GM13977 (cell line): ENCODE data around the gene TMPRSS3.

Experiments used
- DNase-seq: peaks from one replicate; pipeline ENCODE4 v3.0.0; 2012; ENCODE audit warnings: low spot score
- in situ Hi-C: fragments of 300-500 bp; cut with MboI; formaldehyde crosslinking; loops from one replicate; pipeline ENCODE4 v1.12.0; 2022; ENCODE audit warnings: low sequenced_read_pairs, low pct_unique_long_range_greater_than_20kb, mixed read lengths, inconsistent platforms; ENCODE audit not compliant: unreplicated experiment
- TF ChIP-seq, protein P1 (sequence below): IDR thresholded peaks from 2 replicates; pipeline ENCODE4 v1.5.1; 2012; ENCODE audit warnings: mild to moderate bottlenecking, control low read depth; ENCODE audit not compliant: insufficient read depth; ENCODE audit errors: extremely low read depth, missing control alignments

Gene TMPRSS3

DNA sequence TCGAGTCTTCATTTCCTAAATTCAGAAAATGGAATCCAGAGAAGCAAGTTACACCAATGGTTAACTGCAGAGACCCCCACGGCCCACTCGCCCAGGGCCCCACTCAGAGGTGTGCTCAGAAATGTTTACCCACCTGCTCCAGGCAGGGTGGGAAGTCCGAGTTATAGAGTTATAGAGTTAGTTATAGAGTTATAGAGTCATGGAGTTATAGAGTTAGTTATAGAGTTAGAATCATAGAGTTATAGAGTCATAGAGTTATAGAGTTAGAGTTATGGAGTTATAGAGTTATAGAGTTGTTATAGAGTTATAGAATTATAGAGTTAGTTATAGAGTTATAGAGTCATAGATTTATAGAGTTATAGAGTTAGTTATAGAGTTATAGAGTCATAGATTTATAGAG lies 39.5 kb upstream of the TMPRSS3 start:
- DNase-seq: no peak
- in situ Hi-C loops: no loop called here
- TF ChIP-seq, protein P1, sequence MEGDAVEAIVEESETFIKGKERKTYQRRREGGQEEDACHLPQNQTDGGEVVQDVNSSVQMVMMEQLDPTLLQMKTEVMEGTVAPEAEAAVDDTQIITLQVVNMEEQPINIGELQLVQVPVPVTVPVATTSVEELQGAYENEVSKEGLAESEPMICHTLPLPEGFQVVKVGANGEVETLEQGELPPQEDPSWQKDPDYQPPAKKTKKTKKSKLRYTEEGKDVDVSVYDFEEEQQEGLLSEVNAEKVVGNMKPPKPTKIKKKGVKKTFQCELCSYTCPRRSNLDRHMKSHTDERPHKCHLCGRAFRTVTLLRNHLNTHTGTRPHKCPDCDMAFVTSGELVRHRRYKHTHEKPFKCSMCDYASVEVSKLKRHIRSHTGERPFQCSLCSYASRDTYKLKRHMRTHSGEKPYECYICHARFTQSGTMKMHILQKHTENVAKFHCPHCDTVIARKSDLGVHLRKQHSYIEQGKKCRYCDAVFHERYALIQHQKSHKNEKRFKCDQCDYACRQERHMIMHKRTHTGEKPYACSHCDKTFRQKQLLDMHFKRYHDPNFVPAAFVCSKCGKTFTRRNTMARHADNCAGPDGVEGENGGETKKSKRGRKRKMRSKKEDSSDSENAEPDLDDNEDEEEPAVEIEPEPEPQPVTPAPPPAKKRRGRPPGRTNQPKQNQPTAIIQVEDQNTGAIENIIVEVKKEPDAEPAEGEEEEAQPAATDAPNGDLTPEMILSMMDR: no peak

DNA sequence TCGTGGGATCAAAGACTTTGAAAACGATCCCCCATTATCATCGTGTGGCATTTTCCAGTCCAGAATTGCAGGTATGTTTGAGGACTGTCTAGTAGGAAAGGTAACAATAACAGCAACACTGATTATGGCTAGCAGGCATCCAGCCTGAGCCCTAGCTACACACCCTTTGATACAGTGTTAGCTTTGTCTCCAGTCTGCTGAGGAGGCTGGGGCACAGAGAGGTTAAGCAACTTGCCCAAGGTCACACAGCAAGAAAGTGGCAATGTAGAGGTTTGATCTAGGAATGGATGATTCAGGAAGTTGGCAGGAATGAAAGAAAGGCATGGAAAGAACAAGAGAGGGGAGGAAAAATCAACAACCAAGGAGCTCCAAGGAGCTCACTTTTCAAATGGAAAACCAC lies 39.0 kb upstream of the TMPRSS3 start:
- in situ Hi-C loops: no loop called here
- TF ChIP-seq, protein P1: no peak
- DNase-seq: no peak

DNA sequence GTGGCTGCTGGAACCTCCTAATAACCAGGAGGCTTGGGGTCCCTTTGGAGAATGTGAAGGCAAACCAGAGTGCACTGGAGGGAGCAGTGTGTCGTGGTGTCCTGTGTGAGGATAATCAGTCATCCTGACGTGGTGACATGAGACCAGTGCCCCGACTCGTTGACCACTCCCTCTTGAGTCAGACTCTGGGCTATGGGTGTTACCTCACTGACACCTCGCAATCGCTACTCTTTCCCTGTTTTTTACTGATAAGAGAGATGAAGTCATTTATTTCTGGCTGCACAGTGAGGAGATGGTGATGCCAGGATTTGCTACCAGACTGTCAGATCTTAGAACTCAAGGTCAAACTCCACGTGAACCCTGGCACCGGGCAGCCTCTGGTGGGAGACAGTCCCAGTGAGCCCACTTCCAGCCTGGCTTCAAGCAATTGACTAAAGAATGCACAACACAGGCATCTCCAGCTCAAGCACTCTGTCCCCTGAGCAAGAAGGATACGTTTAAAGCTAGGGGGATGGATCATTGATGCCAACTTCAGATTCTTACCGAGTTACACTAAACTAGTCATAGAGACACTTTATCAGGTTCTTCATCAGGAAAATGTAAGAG lies 38.2 kb upstream of the TMPRSS3 start:
- DNase-seq: no peak
- TF ChIP-seq, protein P1: no peak
- in situ Hi-C loops: no loop called here

DNA sequence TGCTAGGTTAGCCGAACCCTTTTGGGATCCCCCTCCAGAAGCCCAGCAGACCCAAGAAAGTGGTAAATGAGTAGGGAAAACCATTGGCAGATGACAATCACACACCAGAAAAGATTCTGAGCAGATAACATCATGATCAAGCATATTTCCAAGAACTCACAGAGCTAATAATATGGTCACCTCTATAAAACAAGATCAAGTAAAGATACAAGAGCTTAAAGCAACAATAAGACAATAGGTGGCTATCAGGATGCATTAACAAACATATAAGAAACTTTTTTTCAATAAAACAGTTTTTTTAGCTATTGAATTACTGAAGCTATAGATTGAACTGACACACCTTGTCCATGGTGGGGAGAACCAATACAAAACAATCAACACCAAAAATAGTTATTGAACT lies 36.8 kb upstream of the TMPRSS3 start:
- in situ Hi-C loops: no loop called here
- TF ChIP-seq, protein P1: no peak
- no peak for DNase-seq

DNA sequence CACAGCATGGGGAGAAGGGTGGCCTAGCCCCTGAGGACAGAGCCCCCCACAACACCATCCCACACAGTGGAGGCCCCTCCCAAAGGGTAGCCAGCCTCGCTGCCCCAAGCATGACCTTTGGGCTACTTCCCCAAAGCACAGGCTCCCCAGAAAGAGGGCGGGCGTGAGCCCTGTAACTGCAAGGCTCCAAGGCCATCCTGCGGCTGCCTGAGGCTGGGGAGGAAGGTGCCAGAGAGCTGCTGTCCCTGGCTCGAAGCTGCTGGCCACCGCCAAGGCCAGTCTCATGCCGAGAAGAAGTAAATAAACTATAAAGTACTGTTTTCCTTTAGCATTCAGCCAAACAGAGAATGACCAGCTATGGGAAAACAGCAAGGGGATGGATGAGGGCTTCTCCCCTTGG lies 35.3 kb upstream of the TMPRSS3 start:
- in situ Hi-C loops: no loop called here
- TF ChIP-seq, protein P1: no peak
- DNase-seq: no peak

DNA sequence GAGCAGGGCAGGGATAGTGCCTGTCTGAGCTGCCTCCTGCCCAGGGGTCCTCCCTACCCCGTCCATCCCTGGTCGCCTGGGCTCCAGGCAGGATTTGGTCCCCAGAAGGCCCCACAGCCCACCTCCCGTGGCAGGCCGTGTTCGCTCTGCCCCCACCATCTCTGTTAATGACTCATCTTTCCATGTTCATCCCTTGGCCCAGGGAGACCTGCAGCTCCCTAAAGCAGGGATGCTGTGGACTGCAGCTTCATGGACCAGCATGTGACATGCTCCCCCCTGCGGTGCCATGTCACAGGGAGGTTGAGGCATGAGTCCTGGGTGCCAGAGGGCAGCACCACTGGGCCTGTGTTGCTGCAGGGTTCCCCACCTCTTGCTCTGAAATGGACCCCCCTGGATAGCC lies 34.7 kb upstream of the TMPRSS3 start:
- in situ Hi-C loops: no loop called here
- TF ChIP-seq, protein P1: no peak
- no peak for DNase-seq
